Left ventricle myocardium inferior (tissue), 1 donor: ENCODE measurements around the gene TLE1. TPM values are rescaled to one million over a fixed set of nuclear protein-coding genes. Genes with fewer than 3 reads are reported as not detected.

Source experiments
- DNase-seq: peaks from one replicate; pipeline ENCODE4 v3.0.0-alpha.2; 2020
- H3K27ac ChIP-seq: fragments of 200-600 bp; replicated peaks from 2 replicates; pipeline ENCODE4 v1.8.0; 2021
- H3K27me3 ChIP-seq: fragments of 200-600 bp; 2 replicates; pipeline ENCODE4 v1.8.0; 2021; ENCODE audit warnings: low read depth
- H3K36me3 ChIP-seq: fragments of 200-600 bp; 2 replicates; pipeline ENCODE4 v1.8.0; 2021
- H3K4me1 ChIP-seq: fragments of 200-600 bp; 2 replicates; pipeline ENCODE4 v1.8.0; 2021
- H3K4me3 ChIP-seq: fragments of 200-600 bp; 2 replicates; pipeline ENCODE4 v1.8.0; 2021; ENCODE audit warnings: mild to moderate bottlenecking, moderate library complexity
- H3K9me3 ChIP-seq: fragments of 200-600 bp; replicated peaks from 2 replicates; pipeline ENCODE4 v1.8.0; 2021
- intact Hi-C: fragments of 100-400 bp; cut with micrococcal nuclease; formaldehyde crosslinking; loops from one replicate; pipeline ENCODE4 v1.11.0; 2022
- total RNA-seq: library from RNA; stranded (reverse); fragmentation: NEBNext Ultra II Directional; extraction: Animal tissue kit (Norgen Biotek cat#: 25700); gene quantifications from one replicate; pipeline ENCODE4 v1.2.1, GENCODE V29; 2021
- TF ChIP-seq, protein P1 (sequence below): fragments of 200-600 bp; IDR thresholded peaks from 2 replicates; pipeline ENCODE4 v1.8.0; 2021; ENCODE audit warnings: antibody characterized with exemption, mild to moderate bottlenecking, borderline replicate concordance
- donor health status: DM: no; HTN: yes; CAD: no; lungs with severe emphysema.

The TLE1 gene
- total RNA-seq, 1 donor from 2014 or later: 8.5 TPM

GRCh38 chr9:81601639-81602623 lies 87.4 kb downstream of the TLE1 start:
- TF ChIP-seq, protein P1, sequence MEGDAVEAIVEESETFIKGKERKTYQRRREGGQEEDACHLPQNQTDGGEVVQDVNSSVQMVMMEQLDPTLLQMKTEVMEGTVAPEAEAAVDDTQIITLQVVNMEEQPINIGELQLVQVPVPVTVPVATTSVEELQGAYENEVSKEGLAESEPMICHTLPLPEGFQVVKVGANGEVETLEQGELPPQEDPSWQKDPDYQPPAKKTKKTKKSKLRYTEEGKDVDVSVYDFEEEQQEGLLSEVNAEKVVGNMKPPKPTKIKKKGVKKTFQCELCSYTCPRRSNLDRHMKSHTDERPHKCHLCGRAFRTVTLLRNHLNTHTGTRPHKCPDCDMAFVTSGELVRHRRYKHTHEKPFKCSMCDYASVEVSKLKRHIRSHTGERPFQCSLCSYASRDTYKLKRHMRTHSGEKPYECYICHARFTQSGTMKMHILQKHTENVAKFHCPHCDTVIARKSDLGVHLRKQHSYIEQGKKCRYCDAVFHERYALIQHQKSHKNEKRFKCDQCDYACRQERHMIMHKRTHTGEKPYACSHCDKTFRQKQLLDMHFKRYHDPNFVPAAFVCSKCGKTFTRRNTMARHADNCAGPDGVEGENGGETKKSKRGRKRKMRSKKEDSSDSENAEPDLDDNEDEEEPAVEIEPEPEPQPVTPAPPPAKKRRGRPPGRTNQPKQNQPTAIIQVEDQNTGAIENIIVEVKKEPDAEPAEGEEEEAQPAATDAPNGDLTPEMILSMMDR: no peak
- Histone ChIP-seq H3K4me1 (peaks cover 38% of the 10 kb centered on the region), H3K27me3 (no peaks in the 10 kb centered on the region), H3K27ac (peak overlapping the region; percentile 56), H3K36me3 (peaks cover 15% of the 10 kb centered on the region), H3K9me3 (no peaks in the 10 kb centered on the region), H3K4me3 (no peak overlapping the region)
- DNase-seq: no peak
- intact Hi-C loops: no loop called here

GRCh38 chr9:81600631-81601030 lies 88.7 kb downstream of the TLE1 start:
- H3K4me3 ChIP-seq: no peak overlapping the region
- H3K36me3 ChIP-seq: peaks cover 5% of the 10 kb centered on the region
- H3K27me3 ChIP-seq: no peaks in the 10 kb centered on the region
- peak overlapping the region; percentile 73 for H3K27ac ChIP-seq
- peaks cover 49% of the 10 kb centered on the region for H3K4me1 ChIP-seq
- TF ChIP-seq, protein P1: no peak
- intact Hi-C loops: no loop called here
- no peaks in the 10 kb centered on the region for H3K9me3 ChIP-seq
- no peak for DNase-seq

DNA sequence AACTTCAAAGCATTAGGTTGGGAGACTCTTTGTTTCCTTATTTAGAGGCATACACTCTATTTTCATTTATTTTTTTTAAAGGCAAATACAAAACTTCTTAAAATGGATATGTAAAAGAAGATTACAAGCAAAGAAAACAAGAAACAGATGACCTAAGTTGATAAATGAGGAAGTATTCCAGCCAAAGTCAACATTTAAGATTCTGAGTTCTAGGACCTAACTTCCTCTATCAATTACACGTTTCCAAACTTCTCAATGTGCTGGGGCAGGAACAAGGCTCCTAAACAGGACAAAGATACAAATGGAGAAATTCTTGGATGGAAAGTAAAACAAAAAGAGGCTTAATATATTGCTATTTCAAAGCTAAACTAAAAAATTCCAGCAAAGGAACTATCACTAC lies 89.5 kb downstream of the TLE1 start:
- intact Hi-C loops: no loop called here
- Histone ChIP-seq H3K36me3 (peaks cover 5% of the 10 kb centered on the region), H3K27me3 (no peaks in the 10 kb centered on the region), H3K27ac (peak overlapping the region; percentile 73), H3K9me3 (no peaks in the 10 kb centered on the region), H3K4me3 (no peak overlapping the region), H3K4me1 (peaks cover 49% of the 10 kb centered on the region)
- no peak for DNase-seq
- TF ChIP-seq, protein P1: no peak

DNA sequence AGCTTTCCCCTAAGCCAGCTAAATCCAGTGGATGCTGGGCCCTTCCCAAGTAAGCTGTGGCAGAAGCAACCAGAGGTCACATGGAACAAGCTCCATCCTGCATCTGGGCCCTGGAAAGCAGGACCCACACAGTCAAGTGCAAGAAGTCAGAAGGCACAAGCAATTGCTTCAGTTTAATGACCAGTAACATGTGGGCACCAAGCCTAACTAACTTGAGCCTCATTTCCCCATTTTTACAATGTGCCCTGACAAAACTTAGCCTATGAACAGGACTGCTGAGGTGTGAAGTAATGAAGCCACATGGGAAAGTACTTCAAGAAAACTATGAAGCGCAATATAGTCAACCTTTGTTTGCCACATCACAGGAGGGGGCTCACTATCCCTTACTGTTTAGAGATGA lies 90.5 kb downstream of the TLE1 start:
- peaks cover 5% of the 10 kb centered on the region for H3K36me3 ChIP-seq
- no peaks in the 10 kb centered on the region for H3K9me3 ChIP-seq
- TF ChIP-seq, protein P1: no peak
- intact Hi-C loops: no loop called here
- H3K4me1 ChIP-seq: peaks cover 49% of the 10 kb centered on the region
- no peak for DNase-seq
- no peaks in the 10 kb centered on the region for H3K27me3 ChIP-seq
- H3K4me3 ChIP-seq: no peak overlapping the region
- H3K27ac ChIP-seq: peak overlapping the region; percentile 73

GRCh38 chr9:81598123-81598497 lies 91.2 kb downstream of the TLE1 start:
- intact Hi-C loops: no loop called here
- TF ChIP-seq, protein P1: no peak
- Histone ChIP-seq H3K36me3 (peaks cover 5% of the 10 kb centered on the region), H3K4me1 (peaks cover 50% of the 10 kb centered on the region), H3K9me3 (no peaks in the 10 kb centered on the region), H3K27ac (peak overlapping the region; percentile 73), H3K27me3 (no peaks in the 10 kb centered on the region), H3K4me3 (no peak overlapping the region)
- DNase-seq: no peak
